ENCODE measurements around the gene CCDC159.

DNA sequence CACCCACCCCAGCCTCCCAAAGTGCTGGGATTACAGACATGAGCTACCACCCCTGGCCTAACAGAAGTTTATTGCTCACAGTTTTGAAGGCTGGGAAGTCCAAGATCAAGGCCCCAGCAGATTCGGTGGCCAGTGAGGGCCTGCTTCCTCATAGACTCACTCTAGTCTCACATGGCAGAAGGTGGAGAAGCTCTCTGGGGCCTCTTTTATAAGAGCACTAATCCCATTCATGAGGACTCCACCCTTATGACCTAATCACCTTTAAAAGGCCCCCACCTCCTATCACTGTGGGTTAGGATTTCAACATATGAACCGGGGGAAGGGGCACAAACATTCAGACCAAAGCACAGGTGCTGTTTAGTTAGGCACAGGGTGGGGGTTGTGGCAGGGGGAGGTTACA lies 21.2 kb downstream of the CCDC159 start:
- TF ChIP-seq, protein P1, sequence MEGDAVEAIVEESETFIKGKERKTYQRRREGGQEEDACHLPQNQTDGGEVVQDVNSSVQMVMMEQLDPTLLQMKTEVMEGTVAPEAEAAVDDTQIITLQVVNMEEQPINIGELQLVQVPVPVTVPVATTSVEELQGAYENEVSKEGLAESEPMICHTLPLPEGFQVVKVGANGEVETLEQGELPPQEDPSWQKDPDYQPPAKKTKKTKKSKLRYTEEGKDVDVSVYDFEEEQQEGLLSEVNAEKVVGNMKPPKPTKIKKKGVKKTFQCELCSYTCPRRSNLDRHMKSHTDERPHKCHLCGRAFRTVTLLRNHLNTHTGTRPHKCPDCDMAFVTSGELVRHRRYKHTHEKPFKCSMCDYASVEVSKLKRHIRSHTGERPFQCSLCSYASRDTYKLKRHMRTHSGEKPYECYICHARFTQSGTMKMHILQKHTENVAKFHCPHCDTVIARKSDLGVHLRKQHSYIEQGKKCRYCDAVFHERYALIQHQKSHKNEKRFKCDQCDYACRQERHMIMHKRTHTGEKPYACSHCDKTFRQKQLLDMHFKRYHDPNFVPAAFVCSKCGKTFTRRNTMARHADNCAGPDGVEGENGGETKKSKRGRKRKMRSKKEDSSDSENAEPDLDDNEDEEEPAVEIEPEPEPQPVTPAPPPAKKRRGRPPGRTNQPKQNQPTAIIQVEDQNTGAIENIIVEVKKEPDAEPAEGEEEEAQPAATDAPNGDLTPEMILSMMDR (IDR thresholded peaks at IDR 0.05 in 4 of 5, conservative IDR thresholded peaks at IDR 0.05 in 1 of 5), result no peak
- no peak for TF ChIP-seq POLR2A (IDR thresholded peaks at IDR 0.05)
